ENCODE measurements around the gene NCAM1.

DNA sequence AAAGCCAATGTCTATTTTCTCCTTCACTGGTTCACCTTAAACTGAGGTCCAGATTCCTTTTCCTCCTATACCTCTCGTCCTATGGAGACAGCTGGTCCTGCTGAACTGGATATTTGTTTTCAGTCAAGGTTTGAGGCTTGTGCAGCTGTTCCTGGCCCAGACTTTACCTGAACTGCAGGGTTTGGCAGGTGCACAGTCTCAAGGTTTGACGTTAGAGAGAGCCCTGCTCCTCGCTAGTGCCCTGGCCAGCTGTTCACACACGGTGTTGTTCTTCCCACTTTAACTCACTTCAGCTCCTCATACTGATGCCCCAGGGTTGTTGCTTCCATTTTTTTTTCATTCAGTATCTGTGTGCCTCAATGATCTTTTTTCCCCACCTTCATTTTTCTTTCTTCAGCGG lies 279.2 kb downstream of the NCAM1 start:
- TF ChIP-seq, protein P1, sequence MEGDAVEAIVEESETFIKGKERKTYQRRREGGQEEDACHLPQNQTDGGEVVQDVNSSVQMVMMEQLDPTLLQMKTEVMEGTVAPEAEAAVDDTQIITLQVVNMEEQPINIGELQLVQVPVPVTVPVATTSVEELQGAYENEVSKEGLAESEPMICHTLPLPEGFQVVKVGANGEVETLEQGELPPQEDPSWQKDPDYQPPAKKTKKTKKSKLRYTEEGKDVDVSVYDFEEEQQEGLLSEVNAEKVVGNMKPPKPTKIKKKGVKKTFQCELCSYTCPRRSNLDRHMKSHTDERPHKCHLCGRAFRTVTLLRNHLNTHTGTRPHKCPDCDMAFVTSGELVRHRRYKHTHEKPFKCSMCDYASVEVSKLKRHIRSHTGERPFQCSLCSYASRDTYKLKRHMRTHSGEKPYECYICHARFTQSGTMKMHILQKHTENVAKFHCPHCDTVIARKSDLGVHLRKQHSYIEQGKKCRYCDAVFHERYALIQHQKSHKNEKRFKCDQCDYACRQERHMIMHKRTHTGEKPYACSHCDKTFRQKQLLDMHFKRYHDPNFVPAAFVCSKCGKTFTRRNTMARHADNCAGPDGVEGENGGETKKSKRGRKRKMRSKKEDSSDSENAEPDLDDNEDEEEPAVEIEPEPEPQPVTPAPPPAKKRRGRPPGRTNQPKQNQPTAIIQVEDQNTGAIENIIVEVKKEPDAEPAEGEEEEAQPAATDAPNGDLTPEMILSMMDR (IDR thresholded peaks at IDR 0.05): no peak
- no peak for TF ChIP-seq POLR2A (IDR thresholded peaks at IDR 0.05)

Data from right lobe of liver (tissue), 4 donors.